Hematopoietic multipotent progenitor cell treated with erythropoietin and hydrocortisone succinate and interleukin-3 and kit ligand, for 8 days (in vitro differentiated cells): Measurements from ENCODE around the gene STK25.
"Not testable (repeated sequence)": the region's sequence is repeated elsewhere in the genome, so short reads cannot be mapped to it uniquely, and the experiment has no call there.

ENCODE experiments used
- DNase-seq: peaks from one replicate; pipeline ENCODE4 v3.0.0-alpha.2; 2015

The STK25 gene

GRCh38 chr2:241461693-241462677 is 46.4 kb downstream of the STK25 start:
- no peak for DNase-seq

- no peak for DNase-seq
These were observed 47.8 kb downstream of the STK25 start for GRCh38 chr2:241460631-241461030.

GRCh38 chr2:241459520-241459919 is 48.9 kb downstream of the STK25 start:
- DNase-seq = no peak

- DNase-seq = no peak
These were observed 49.7 kb downstream of the STK25 start for GRCh38 chr2:241458687-241459086.

- DNase-seq = no peak
These were observed 51.8 kb downstream of the STK25 start for GRCh38 chr2:241456546-241456945.

GRCh38 chr2:241454837-241455485 is 53.4 kb downstream of the STK25 start:
- no peak for DNase-seq

- DNase-seq = not testable (repeated sequence)
These were observed 54.5 kb downstream of the STK25 start for GRCh38 chr2:241453919-241454318.

GRCh38 chr2:241451840-241452506 is 56.4 kb downstream of the STK25 start:
- no peak for DNase-seq

- not testable (repeated sequence) for DNase-seq
These were observed 58.3 kb downstream of the STK25 start for GRCh38 chr2:241450092-241450491.

GRCh38 chr2:241445426-241445825 is 63.0 kb downstream of the STK25 start:
- no peak for DNase-seq

- peak; percentile 78 for DNase-seq
These were observed 64.7 kb downstream of the STK25 start for GRCh38 chr2:241443486-241444223.
